ENCODE results near the gene FAM107B. TPM values are rescaled to one million over a fixed set of nuclear protein-coding genes. Genes with fewer than 3 reads are reported as not detected.

Gene FAM107B
- total RNA-seq, 1 donor, result 22.7 TPM

GRCh38 chr10:14800397-14800796, 25.7 kb upstream of the FAM107B start:
- DNase-seq (ENCODE audit: low read depth), result no peak
- H3K4me3 ChIP-seq (ENCODE audit: low read depth, low read length), result no peak overlapping the region
- TF ChIP-seq CTCF (IDR thresholded peaks at IDR 0.05; ENCODE audit: insufficient read depth, low read length), result no peak

DNA sequence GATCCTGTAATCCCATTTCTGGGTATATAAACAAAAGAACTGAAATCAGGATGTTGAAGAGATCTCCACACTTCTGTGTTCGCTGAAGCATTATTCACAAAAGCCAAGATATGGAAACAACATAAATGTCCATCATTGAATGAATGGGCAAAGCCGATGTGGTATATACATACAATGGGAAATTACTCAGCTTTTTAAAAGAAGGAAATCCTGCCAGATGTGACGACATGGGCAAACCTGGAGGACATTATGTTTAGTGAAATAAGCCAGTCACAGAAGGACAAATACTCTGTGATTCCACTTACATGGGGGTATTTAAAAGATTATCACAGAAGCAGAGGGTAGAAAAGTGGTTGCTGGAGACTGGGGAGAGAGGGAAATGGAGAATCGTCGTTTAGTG, 23.9 kb upstream of the FAM107B start:
- H3K4me3 ChIP-seq (ENCODE audit: low read depth, low read length), result no peak overlapping the region
- no peak for TF ChIP-seq CTCF (IDR thresholded peaks at IDR 0.05; ENCODE audit: insufficient read depth, low read length)
- DNase-seq (ENCODE audit: low read depth), result no peak

GRCh38 chr10:14787938-14788337, 13.2 kb upstream of the FAM107B start:
- no peak for DNase-seq (ENCODE audit: low read depth)
- H3K4me3 ChIP-seq (ENCODE audit: low read depth, low read length), result no peak overlapping the region
- TF ChIP-seq CTCF (IDR thresholded peaks at IDR 0.05; ENCODE audit: insufficient read depth, low read length), result no peak

DNA sequence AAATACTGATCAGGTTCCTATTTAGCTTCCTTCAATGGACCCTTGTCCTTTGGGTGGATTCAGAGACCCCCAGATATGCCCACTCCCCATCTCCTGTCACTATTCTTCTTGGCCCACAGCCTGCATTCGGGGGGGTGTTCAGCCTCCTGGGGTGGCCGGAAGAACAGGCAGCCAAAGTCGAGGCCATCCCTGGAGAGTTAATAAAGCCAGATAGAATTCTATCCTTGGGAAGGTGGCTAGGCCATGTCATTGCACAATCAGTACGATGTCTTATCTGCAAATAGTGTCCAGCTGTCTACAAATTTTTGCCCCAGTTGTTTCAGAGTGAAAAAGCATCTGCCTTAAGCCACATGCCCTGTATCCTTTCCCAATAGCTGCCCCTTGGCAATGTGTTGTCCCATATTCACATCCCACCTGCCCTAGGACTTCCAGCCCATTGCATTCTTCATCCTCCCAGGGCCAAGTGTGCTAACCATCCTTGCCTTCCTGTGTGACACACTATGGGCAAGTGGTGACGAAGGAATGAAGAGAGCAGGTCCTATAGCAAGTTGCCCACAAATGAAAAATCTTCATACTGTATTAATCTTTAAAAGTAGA, 9.9 kb upstream of the FAM107B start:
- no peak for DNase-seq (ENCODE audit: low read depth)
- no peak for TF ChIP-seq CTCF (IDR thresholded peaks at IDR 0.05; ENCODE audit: insufficient read depth, low read length)
- no peak overlapping the region for H3K4me3 ChIP-seq (ENCODE audit: low read depth, low read length)

GRCh38 chr10:14782691-14783363, 8.1 kb upstream of the FAM107B start:
- no peak for TF ChIP-seq CTCF (IDR thresholded peaks at IDR 0.05; ENCODE audit: insufficient read depth, low read length)
- DNase-seq (ENCODE audit: low read depth), result no peak
- no peak overlapping the region for H3K4me3 ChIP-seq (ENCODE audit: low read depth, low read length)

DNA sequence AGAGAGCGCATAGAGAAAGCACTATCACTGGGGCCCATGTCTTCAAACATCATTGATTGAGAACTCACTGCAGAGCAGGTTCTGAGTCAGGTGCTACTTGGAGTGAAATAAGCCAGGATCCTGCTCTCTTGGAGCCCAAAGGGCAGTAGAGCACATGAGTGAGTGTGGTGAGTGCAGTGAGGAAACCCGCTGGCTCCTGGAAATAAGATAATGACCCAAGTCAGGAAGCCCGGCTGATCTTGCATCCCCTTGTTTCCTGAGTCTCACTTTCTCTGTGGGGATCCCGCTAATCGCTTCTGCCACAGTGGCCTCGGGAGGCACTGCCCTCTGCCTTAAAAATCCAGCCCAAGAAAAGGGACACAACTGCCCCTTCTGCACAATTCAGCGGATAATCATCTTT, 7.1 kb upstream of the FAM107B start:
- DNase-seq (ENCODE audit: low read depth), result no peak
- TF ChIP-seq CTCF (IDR thresholded peaks at IDR 0.05; ENCODE audit: insufficient read depth, low read length), result no peak
- no peak overlapping the region for H3K4me3 ChIP-seq (ENCODE audit: low read depth, low read length)
